K562 treated with DMSO at 1 percent for 48 hours (cell line): ENCODE data around the gene SMPD3. TPM values are rescaled to one million over a fixed set of nuclear protein-coding genes. Genes with fewer than 3 reads are reported as not detected.

Experiments
- total RNA-seq: library from RNA; unstranded; fragments of 300-600 nt; gene quantifications from 2 replicates; pipeline ENCODE4 v1.2.3, GENCODE V29; 2022; ENCODE audit warnings: low replicate concordance; ENCODE audit errors: extremely low read depth

Gene SMPD3
- total RNA-seq, result not detected in 2 replicates

DNA sequence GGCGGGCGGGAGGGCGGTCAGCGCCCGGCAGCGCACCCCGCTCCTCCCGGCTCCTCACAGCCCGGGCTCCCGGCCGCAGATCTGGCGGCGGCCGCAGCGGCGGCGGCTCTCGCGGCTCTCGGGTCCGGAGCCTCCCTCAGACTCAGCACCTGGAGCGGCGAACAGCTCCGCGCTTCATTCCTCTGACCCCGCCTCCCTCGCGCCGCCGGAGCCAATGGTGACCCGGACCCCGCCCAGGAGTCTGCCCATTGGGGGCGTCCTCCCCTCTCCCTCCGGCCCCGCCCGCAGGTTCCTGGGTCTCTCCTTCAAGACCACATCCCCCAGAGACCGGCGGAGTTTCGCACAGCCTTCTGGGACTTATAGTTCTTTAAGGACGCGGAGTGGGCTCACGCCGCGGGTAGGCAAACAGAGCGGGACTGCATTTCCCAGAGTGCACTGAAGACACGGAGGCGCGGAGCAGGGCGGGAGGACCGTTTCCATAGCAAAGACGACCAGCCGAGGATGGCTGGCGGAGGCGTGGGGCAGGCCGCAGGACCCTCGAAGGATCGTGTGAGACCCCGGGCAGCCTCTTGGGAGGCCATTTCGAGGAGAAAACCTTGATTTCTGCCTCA, at the start of gene SMPD3:
Gene SMPD3 (minus strand): TSS at position 149 of the 611 bp plus-strand sequence. CDS start 76,327 bp downstream, outside the sequence.

DNA sequence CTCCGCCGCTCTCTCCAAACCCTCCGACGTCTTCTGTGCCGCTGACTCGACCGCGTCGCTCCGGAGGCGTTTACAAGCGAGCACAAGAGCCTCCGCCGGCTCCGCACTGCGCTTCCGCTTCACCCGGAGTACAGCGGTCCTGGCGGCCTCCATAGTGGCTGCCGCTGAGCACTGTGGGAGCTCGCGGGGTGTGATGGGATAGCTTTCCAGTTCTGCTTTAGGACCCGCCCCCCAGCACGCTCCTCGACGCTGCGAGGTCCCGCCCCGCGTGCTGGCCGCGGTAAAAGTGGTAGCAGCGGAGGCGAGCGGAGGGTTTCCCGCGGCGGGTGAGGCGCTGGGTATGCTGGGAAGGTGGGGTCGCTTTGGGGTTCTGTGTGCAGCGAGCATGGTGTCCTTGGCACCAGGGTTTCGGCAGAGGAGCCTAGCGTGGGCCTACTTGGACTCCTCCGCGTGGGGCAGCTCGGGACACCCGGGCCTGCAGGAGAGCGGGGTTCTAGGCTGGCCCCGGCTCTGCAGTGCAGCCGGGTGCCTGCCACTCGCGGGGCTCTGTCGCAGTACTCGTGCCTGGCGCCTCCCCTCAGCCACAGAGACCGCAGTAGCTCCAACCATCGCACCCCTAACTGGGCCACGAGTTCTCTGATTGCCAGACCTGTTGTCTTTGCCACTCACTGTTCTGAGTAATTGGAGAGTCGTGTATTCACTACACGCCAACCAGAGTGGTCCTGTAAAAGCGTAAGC, 137.4 kb downstream of the SMPD3 start, which contains the start of the genes PRMT7 and SLC7A6OS:
Gene PRMT7 (plus strand): TSS at position 246 of the 738 bp plus-strand sequence. CDS start 4,961 bp downstream, outside the sequence.
Gene SLC7A6OS (minus strand): TSS at position 173 of the 738 bp plus-strand sequence. CDS start 20 bp downstream, at position 153.

Other genes with a start within 250 kb of the SMPD3 start
- gene ESRP2, start 212.4 kb downstream of the SMPD3 start, total RNA-seq, result not detected in 2 replicates
- not detected in 2 replicates for gene PLA2G15, start 203.1 kb downstream of the SMPD3 start, total RNA-seq
- not detected in 2 replicates for gene SLC7A6, start 184.0 kb downstream of the SMPD3 start, total RNA-seq
- not detected in 2 replicates for gene SLC7A6OS, start 137.6 kb downstream of the SMPD3 start, total RNA-seq
- gene PRMT7, start 137.5 kb downstream of the SMPD3 start, total RNA-seq, result not detected in 2 replicates
- gene ZFP90, start 90.8 kb upstream of the SMPD3 start, total RNA-seq, result not detected in 2 replicates
- not detected in 2 replicates for gene CDH3, start 196.8 kb upstream of the SMPD3 start, total RNA-seq